Superior temporal gyrus (tissue), 1 donor: ENCODE results near the gene EREG.
"Not testable (repeated sequence)": the region's sequence is repeated elsewhere in the genome, so short reads cannot be mapped to it uniquely, and the experiment has no call there.

Experiments
- DNase-seq: peaks from one replicate; pipeline ENCODE4 v3.0.0-alpha.2; 2016; ENCODE audit errors: extremely low spot score

EREG gene

GRCh38 chr4:74364652-74365491 is at the start of gene EREG:
Gene EREG (plus strand): TSS chr4:74365145. CDS start chr4:74365309, 164 bp downstream.
- DNase-seq, result no peak

- no peak for DNase-seq
Measured at GRCh38 chr4:74315376-74315775, 49.6 kb upstream of the EREG start.

- DNase-seq, result no peak
Measured at GRCh38 chr4:74316397-74316796, 48.5 kb upstream of the EREG start.

GRCh38 chr4:74317616-74318246 is 47.2 kb upstream of the EREG start:
- no peak for DNase-seq

- DNase-seq, result no peak
Measured at GRCh38 chr4:74318276-74318675, 46.7 kb upstream of the EREG start.

- no peak for DNase-seq
Measured at GRCh38 chr4:74319470-74319869, 45.5 kb upstream of the EREG start.

GRCh38 chr4:74320559-74321118 is 44.3 kb upstream of the EREG start:
- DNase-seq, result peak; percentile 72

- DNase-seq, result no peak
Measured at GRCh38 chr4:74322301-74322700, 42.6 kb upstream of the EREG start.

- no peak for DNase-seq
Measured at GRCh38 chr4:74323663-74324062, 41.3 kb upstream of the EREG start.

GRCh38 chr4:74324262-74324661 is 40.7 kb upstream of the EREG start:
- no peak for DNase-seq

GRCh38 chr4:74325886-74326285 is 39.1 kb upstream of the EREG start:
- DNase-seq, result no peak

- no peak for DNase-seq
Measured at GRCh38 chr4:74327762-74328161, 37.2 kb upstream of the EREG start.

GRCh38 chr4:74328501-74328900 is 36.4 kb upstream of the EREG start:
- DNase-seq, result no peak

GRCh38 chr4:74329307-74329706 is 35.6 kb upstream of the EREG start:
- DNase-seq, result no peak

GRCh38 chr4:74330295-74330750 is 34.6 kb upstream of the EREG start:
- no peak for DNase-seq

- no peak for DNase-seq
Measured at GRCh38 chr4:74331252-74331651, 33.7 kb upstream of the EREG start.

GRCh38 chr4:74331944-74332343 is 33.0 kb upstream of the EREG start:
- DNase-seq, result no peak

- no peak for DNase-seq
Measured at GRCh38 chr4:74334636-74335035, 30.3 kb upstream of the EREG start.

- no peak for DNase-seq
Measured at GRCh38 chr4:74335341-74336021, 29.5 kb upstream of the EREG start.

- no peak for DNase-seq
Measured at GRCh38 chr4:74338792-74339333, 26.1 kb upstream of the EREG start.

- DNase-seq, result no peak
Measured at GRCh38 chr4:74339501-74339900, 25.4 kb upstream of the EREG start.

GRCh38 chr4:74340421-74340820 is 24.5 kb upstream of the EREG start:
- not testable (repeated sequence) for DNase-seq
